GM23338 (cell line): Measurements from ENCODE around the gene NABP1. TPM values are rescaled to one million over a fixed set of nuclear protein-coding genes. Genes with fewer than 3 reads are reported as not detected.

Source experiments
- ATAC-seq: fragments of 200-7000 bp; cut with Tn5 transposase; 3 replicates; pipeline ENCODE4 v1.9.1; 2020
- DNase-seq: peaks from one replicate; pipeline ENCODE4 v3.0.0-alpha.2; 2015; ENCODE audit warnings: low spot score
- H2AFZ ChIP-seq: fragments of 200-600 bp; sonication (generic); 2 replicates; pipeline ENCODE4 v1.8.0; 2016; ENCODE audit warnings: antibody characterized with exemption, mild to moderate bottlenecking, moderate library complexity
- H3F3A ChIP-seq: fragments of 200-600 bp; sonication (generic); replicated peaks from 2 replicates; pipeline ENCODE4 v1.8.0; 2017; ENCODE audit warnings: antibody characterized with exemption, mixed run types, low read depth
- H3K27ac ChIP-seq: fragments of 200-600 bp; sonication (generic); 2 replicates; pipeline ENCODE4 v1.6.1; 2016; ENCODE audit warnings: low read depth
- H3K27me3 ChIP-seq: fragments of 200-600 bp; sonication (generic); 2 replicates; pipeline ENCODE4 v1.8.0; 2016; ENCODE audit warnings: mild to moderate bottlenecking, mixed run types, moderate library complexity; ENCODE audit not compliant: insufficient read depth
- H3K36me3 ChIP-seq: fragments of 200-600 bp; sonication (generic); 2 replicates; pipeline ENCODE4 v1.8.0; 2016; ENCODE audit warnings: mild to moderate bottlenecking; ENCODE audit not compliant: insufficient read depth
- H3K4me1 ChIP-seq: fragments of 200-600 bp; sonication (generic); 2 replicates; pipeline ENCODE4 v1.8.0; 2016; ENCODE audit warnings: mild to moderate bottlenecking, moderate library complexity; ENCODE audit not compliant: insufficient read depth
- H3K4me2 ChIP-seq: fragments of 200-600 bp; sonication (generic); 2 replicates; pipeline ENCODE4 v1.7.1; 2017; ENCODE audit warnings: mixed run types
- H3K4me3 ChIP-seq: fragments of 200-600 bp; sonication (generic); 2 replicates; pipeline ENCODE4 v1.6.1; 2016; ENCODE audit warnings: mixed run types
- H3K79me2 ChIP-seq: fragments of 200-600 bp; sonication (generic); replicated peaks from 2 replicates; pipeline ENCODE4 v1.8.0; 2017; ENCODE audit warnings: mild to moderate bottlenecking; ENCODE audit not compliant: insufficient read depth
- H3K9me2 ChIP-seq: fragments of 200-600 bp; sonication (generic); 2 replicates; pipeline ENCODE4 v1.8.0; 2017; ENCODE audit not compliant: insufficient read depth
- H4K20me1 ChIP-seq: fragments of 200-600 bp; sonication (generic); replicated peaks from 2 replicates; pipeline ENCODE4 v1.8.0; 2017; ENCODE audit warnings: mild to moderate bottlenecking; ENCODE audit not compliant: insufficient read depth
- H3K27ac Mint-ChIP-seq: 2 replicates; pipeline ENCODE4 v1.8.0; 2020; ENCODE audit warnings: inconsistent platforms, mild to moderate bottlenecking, moderate library complexity, mixed read lengths
- H3K27me3 Mint-ChIP-seq: 3 replicates; pipeline ENCODE4 v1.8.0; 2022; ENCODE audit warnings: low read depth, mild to moderate bottlenecking, moderate library complexity, mixed read lengths, inconsistent platforms; ENCODE audit not compliant: insufficient read depth, poor library complexity
- H3K36me3 Mint-ChIP-seq: 3 replicates; pipeline ENCODE4 v1.8.0; 2021; ENCODE audit warnings: low read depth, mild to moderate bottlenecking, inconsistent platforms, moderate library complexity, mixed read lengths
- H3K4me1 Mint-ChIP-seq: 3 replicates; pipeline ENCODE4 v1.8.0; 2020; ENCODE audit warnings: mild to moderate bottlenecking, inconsistent platforms, mixed read lengths
- H3K4me3 Mint-ChIP-seq: 3 replicates; pipeline ENCODE4 v1.8.0; 2021; ENCODE audit warnings: moderate library complexity, mild to moderate bottlenecking, inconsistent platforms, mixed read lengths
- H3K9me3 Mint-ChIP-seq: 3 replicates; pipeline ENCODE4 v1.8.0; 2020; ENCODE audit warnings: moderate library complexity, mild to moderate bottlenecking, inconsistent platforms, mixed read lengths
- CREB1 ChIP-seq: fragments of 250-450 bp; sonication (Bioruptor Pico); IDR thresholded peaks from 2 replicates; pipeline ENCODE4 v1.5.0; 2020; ENCODE audit warnings: low read depth, mild to moderate bottlenecking, moderate library complexity
- EZH2 ChIP-seq: fragments of 200-600 bp; sonication (generic); IDR thresholded peaks from one replicate; pipeline ENCODE4 v1.8.0; 2017; ENCODE audit warnings: antibody characterized with exemption, mild to moderate bottlenecking, low read depth; ENCODE audit not compliant: unreplicated experiment
- EZH2phosphoT487 ChIP-seq: fragments of 200-600 bp; sonication (generic); IDR thresholded peaks from one replicate; pipeline ENCODE4 v1.8.1; 2018; ENCODE audit warnings: antibody characterized with exemption; ENCODE audit not compliant: unreplicated experiment
- JUNB ChIP-seq: IDR thresholded peaks from one replicate; pipeline ENCODE4 v1.6.1; 2016; ENCODE audit warnings: antibody characterized with exemption; ENCODE audit not compliant: unreplicated experiment
- NANOG ChIP-seq: IDR thresholded peaks from 2 replicates; pipeline ENCODE4 v1.6.1; 2016; ENCODE audit warnings: antibody characterized with exemption, borderline replicate concordance
- POLR2AphosphoS5 ChIP-seq: IDR thresholded peaks from 2 replicates; pipeline ENCODE4 v1.6.1; 2016; ENCODE audit warnings: antibody characterized with exemption, low read depth
- STAT1 ChIP-seq: IDR thresholded peaks from one replicate; pipeline ENCODE4 v1.6.1; 2016; ENCODE audit warnings: antibody characterized with exemption; ENCODE audit not compliant: unreplicated experiment
- ZNF114 ChIP-seq: fragments of 250-450 bp; sonication (Bioruptor Pico); IDR thresholded peaks from 2 replicates; pipeline ENCODE4 v1.5.0; 2020; ENCODE audit warnings: mild to moderate bottlenecking, moderate library complexity
- ZNF331 ChIP-seq: fragments of 250-450 bp; sonication (Bioruptor Pico); IDR thresholded peaks from 2 replicates; pipeline ENCODE4 v1.5.0; 2020; ENCODE audit warnings: low read depth, mild to moderate bottlenecking, moderate library complexity
- ZNF462 ChIP-seq: fragments of 250-450 bp; sonication (Bioruptor Pico); IDR thresholded peaks from 2 replicates; pipeline ENCODE4 v1.5.0; 2020; ENCODE audit warnings: mild to moderate bottlenecking, moderate library complexity
- polyA plus RNA-seq: library from polyadenylated mRNA; unstranded; fragments of >200 nt; fragmentation: Nextera tagmentation; extraction: Ambion mirVana; gene quantifications from 2 replicates; pipeline ENCODE4 v1.2.1, GENCODE V29; 2016
- total RNA-seq: library from RNA; depleted of rRNA; stranded (reverse); fragments of >200 nt; shearing (Covaris generic); gene quantifications from 2 replicates; pipeline ENCODE4 v1.2.3, GENCODE V29; 2014
- TF ChIP-seq, protein P1 (sequence below): IDR thresholded peaks from 2 replicates; pipeline ENCODE4 v1.6.1; 2016; ENCODE audit warnings: antibody characterized with exemption
- TF ChIP-seq, protein P2 (sequence below): IDR thresholded peaks from one replicate; pipeline ENCODE4 v1.6.1; 2018; ENCODE audit warnings: antibody characterized with exemption; ENCODE audit not compliant: unreplicated experiment
- TF ChIP-seq, protein P3 (sequence below), 2 experiments: fragments of 200-600 bp in 1 of 2; sonication (generic) in 1 of 2; conservative IDR thresholded peaks; 2 replicates each; pipeline versions ENCODE4 v1.5.1 to v1.6.1; 2016 to 2017; ENCODE audit warnings: antibody characterized with exemption in 2 of 2, low read depth in 2 of 2, mild to moderate bottlenecking in 2 of 2, moderate library complexity in 1 of 2

Gene NABP1
- total and polyA plus RNA-seq, 2 experiments from 2014 or later: 5.2 to 5.6 TPM

- Mint-ChIP-seq H3K4me3 (no peak overlapping the region), H3K27ac (no peak overlapping the region), H3K4me1 (no peaks in the 10 kb centered on the region), H3K27me3 (no peaks in the 10 kb centered on the region), H3K9me3 (no peaks in the 10 kb centered on the region; the same call in 2 of the 3 replicates), H3K36me3 (no peaks in the 10 kb centered on the region)
- no peak overlapping the region for H3K4me3 ChIP-seq
- H3K79me2 ChIP-seq: no peaks in the 10 kb centered on the region
- no peak overlapping the region for H3K27ac ChIP-seq
- H3F3A ChIP-seq: no peaks in the 10 kb centered on the region
- H2AFZ ChIP-seq: no peak overlapping the region
- ATAC-seq (no peak), DNase-seq (no peak)
- no peaks in the 10 kb centered on the region for H4K20me1 ChIP-seq
- H3K4me1 ChIP-seq: no peaks in the 10 kb centered on the region
- no peak overlapping the region for H3K4me2 ChIP-seq
- no peaks in the 10 kb centered on the region for H3K36me3 ChIP-seq
- H3K9me2 ChIP-seq: no peaks in the 10 kb centered on the region
- TF ChIP-seq POLR2AphosphoS5: no peak
- TF ChIP-seq, protein P1, sequence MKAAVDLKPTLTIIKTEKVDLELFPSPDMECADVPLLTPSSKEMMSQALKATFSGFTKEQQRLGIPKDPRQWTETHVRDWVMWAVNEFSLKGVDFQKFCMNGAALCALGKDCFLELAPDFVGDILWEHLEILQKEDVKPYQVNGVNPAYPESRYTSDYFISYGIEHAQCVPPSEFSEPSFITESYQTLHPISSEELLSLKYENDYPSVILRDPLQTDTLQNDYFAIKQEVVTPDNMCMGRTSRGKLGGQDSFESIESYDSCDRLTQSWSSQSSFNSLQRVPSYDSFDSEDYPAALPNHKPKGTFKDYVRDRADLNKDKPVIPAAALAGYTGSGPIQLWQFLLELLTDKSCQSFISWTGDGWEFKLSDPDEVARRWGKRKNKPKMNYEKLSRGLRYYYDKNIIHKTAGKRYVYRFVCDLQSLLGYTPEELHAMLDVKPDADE: no peak
- no peak for TF ChIP-seq JUNB
- TF ChIP-seq, protein P2, sequence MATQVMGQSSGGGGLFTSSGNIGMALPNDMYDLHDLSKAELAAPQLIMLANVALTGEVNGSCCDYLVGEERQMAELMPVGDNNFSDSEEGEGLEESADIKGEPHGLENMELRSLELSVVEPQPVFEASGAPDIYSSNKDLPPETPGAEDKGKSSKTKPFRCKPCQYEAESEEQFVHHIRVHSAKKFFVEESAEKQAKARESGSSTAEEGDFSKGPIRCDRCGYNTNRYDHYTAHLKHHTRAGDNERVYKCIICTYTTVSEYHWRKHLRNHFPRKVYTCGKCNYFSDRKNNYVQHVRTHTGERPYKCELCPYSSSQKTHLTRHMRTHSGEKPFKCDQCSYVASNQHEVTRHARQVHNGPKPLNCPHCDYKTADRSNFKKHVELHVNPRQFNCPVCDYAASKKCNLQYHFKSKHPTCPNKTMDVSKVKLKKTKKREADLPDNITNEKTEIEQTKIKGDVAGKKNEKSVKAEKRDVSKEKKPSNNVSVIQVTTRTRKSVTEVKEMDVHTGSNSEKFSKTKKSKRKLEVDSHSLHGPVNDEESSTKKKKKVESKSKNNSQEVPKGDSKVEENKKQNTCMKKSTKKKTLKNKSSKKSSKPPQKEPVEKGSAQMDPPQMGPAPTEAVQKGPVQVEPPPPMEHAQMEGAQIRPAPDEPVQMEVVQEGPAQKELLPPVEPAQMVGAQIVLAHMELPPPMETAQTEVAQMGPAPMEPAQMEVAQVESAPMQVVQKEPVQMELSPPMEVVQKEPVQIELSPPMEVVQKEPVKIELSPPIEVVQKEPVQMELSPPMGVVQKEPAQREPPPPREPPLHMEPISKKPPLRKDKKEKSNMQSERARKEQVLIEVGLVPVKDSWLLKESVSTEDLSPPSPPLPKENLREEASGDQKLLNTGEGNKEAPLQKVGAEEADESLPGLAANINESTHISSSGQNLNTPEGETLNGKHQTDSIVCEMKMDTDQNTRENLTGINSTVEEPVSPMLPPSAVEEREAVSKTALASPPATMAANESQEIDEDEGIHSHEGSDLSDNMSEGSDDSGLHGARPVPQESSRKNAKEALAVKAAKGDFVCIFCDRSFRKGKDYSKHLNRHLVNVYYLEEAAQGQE: no peak
- TF ChIP-seq ZNF114 (CRISPR knock-in tag): no peak
- no peak for TF ChIP-seq ZNF331
- TF ChIP-seq, protein P3, sequence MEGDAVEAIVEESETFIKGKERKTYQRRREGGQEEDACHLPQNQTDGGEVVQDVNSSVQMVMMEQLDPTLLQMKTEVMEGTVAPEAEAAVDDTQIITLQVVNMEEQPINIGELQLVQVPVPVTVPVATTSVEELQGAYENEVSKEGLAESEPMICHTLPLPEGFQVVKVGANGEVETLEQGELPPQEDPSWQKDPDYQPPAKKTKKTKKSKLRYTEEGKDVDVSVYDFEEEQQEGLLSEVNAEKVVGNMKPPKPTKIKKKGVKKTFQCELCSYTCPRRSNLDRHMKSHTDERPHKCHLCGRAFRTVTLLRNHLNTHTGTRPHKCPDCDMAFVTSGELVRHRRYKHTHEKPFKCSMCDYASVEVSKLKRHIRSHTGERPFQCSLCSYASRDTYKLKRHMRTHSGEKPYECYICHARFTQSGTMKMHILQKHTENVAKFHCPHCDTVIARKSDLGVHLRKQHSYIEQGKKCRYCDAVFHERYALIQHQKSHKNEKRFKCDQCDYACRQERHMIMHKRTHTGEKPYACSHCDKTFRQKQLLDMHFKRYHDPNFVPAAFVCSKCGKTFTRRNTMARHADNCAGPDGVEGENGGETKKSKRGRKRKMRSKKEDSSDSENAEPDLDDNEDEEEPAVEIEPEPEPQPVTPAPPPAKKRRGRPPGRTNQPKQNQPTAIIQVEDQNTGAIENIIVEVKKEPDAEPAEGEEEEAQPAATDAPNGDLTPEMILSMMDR (conservative IDR thresholded peaks at IDR 0.05; ENCODE audit: low read depth in 2 of 2): no peak
- no peak for TF ChIP-seq EZH2phosphoT487
- TF ChIP-seq ZNF462 (CRISPR knock-in tag): no peak
- TF ChIP-seq STAT1: no peak
- TF ChIP-seq CREB1 (CRISPR knock-in tag): no peak
- TF ChIP-seq EZH2: no peak
- no peak for TF ChIP-seq NANOG
- H3K27me3 ChIP-seq: no peaks in the 10 kb centered on the region
Measured at GRCh38 chr2:191657977-191658376, 20.0 kb upstream of the NABP1 start.
